HL-60/S4 treated with retinoic acid at 250 ng/mL for 4 days and 3 days (cell line): ENCODE data around the gene WDCP.
"Not testable (repeated sequence)": the region's sequence is repeated elsewhere in the genome, so short reads cannot be mapped to it uniquely, and the experiment has no call there.

Experiments
- in situ Hi-C: fragments of 300-500 bp; cut with MboI; formaldehyde crosslinking; loops from 2 replicates; pipeline ENCODE4 v1.7.0; 2022; ENCODE audit warnings: low sequenced_read_pairs

WDCP gene

DNA sequence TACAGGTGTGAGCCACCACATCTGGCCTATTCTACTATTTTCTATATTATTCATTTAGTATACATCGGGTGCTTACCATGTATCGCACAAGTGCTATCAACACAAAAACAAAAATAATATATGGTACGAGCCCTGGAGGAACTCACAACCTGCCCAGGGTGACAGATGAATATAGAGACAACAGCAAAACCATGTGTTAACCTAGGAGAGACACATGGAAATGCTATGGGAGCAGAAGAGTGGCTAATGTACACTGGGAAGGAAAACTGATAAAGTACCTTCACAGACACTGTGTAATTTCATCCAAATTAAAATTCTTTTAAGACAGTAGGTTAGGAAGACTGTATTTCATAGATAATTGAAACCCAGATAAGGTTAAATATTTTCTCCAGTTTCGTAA, 25.1 kb upstream of the WDCP start:
- in situ Hi-C loops, result no loop called here

DNA sequence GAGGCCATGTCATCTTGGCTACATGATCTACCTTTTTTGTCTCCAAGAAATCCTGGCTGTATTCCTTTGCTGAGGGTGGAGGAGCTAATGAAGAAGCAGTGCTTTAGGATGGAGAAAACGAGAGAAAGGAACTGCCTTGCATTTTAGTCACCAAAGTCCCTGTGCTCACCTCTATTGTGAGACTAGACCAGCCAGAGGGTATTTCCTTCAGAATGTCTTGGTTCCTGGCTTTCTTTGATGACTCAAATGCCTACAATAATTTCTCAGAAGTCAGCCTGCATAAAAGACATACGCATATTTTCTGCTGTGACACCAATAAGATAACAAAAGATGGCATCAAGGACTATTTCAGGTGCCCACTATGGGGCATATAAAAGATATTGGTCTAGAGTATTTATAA, 18.1 kb upstream of the WDCP start:
- in situ Hi-C loops, result no loop called here

DNA sequence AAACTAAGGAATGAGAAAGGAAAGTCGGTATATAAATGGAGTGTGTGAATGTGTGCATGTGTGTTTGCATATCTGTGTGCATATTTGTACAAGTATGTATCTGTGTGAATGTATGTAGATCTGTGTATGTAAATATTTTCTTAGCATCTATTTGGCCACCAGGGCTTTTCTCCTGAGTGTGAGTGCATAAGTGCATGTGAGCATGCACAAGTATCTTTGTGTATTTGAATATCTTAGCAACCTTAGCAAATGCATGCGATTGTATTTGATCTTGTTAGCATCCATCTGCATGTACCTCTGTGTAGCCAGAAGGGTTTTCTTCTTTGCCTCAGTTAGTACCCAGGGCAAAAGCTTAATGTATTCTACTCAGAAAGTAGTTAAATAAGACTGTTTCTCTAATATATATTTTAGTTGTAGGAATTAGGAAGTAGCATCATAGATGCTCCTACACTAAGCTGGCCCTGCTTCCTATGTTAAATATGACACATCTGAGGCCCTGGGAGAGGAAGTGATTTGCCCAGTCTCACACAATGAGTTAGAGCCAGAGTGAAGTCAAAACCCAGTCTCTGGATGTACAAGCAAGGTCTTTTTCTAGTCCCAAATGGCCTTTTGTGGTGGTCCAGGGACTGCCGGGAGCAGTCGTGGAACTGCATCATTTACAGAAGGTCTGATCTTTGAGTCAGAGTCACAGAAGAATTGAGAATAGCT, 11.5 kb upstream of the WDCP start:
- in situ Hi-C loops, result no loop called here

DNA sequence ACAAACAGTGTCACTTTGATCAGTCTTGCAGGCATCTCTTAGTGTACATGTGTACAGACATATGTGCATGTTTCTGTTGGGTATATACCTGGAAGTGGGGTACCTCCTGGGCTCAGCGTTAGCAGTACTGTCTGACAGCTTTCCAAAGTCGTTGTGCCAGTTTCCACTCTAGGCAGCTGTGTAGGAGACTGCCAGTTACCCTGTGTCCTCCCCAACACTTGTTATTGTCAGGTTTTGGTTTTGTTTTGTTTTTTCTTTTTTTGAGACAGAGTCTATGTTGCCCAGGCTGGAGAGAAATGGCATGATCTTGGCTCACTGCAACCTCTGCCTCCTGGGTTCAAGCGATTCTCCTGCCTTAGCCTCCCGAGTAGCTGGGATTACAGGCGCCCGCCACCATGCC, 8.6 kb upstream of the WDCP start:
- in situ Hi-C loops, result no loop called here

DNA sequence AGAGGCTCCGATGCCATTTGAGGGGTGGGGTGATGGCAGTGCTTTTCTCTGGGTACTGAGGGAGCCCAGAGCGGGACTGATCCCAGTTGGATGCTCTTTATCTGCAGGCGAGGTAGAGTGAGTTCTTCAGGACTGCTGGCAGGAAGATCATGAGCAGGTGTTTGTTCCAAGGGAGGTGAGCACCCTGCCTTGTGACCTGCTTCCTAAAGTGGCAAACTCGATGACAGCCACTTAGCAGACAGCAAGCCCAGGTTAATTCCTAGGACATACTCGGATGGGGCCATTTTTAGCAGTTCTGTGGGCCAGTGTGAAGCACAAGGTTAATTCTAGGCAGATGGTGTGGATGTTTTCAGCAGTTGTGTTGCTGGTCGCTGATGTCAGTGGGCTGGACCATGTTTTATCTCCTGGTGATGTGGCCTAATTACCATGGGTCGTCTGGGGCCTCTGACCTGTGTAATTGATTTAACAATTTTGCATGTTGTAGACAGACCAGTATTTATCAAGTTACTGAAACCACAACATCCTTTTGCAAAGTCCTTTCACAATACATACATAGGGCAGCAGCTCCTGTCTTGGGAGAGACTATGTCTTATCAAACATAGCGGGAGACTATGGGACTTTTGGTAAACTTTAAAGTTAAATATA, 7.3 kb upstream of the WDCP start:
- in situ Hi-C loops, result no loop called here

DNA sequence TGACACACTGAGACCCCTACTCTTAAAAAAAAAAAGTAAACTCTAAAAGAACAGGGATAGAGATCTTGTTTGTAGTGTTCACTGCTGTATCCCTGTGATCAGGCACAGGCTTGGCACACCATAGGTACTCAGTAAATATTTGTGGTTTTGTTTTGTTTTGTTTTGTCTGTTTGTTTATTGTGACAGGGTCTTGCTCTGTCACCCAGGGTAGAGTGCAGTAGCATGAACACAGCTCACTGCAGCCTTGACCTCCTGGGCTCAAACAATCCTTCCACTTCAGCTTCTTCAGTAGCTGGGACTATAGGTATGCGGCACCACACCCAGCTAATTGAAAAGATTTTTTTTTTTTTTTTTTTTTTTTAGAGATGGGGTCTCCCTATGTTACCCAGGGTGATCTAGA, 5.8 kb upstream of the WDCP start:
- in situ Hi-C loops, result no loop called here

DNA sequence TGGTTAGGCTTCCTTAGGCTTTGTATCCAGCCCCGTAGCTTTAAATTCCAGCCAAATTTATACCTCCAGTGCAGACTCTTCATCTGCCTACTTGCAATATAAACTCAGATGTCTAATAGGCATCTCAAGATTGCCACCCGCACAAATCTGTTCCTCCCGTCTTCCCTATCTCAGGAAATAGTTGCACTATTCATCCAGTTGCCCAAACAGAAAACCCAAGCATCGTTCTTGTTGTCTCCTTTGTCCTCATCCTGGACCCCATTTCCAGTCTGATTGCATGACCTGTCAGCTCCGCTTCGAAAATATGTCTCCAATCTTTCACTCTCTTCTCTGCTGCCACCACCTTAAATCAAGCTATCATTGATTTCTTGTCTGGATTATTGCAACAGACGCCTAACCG, 4.6 kb upstream of the WDCP start:
- in situ Hi-C loops, result no loop called here

DNA sequence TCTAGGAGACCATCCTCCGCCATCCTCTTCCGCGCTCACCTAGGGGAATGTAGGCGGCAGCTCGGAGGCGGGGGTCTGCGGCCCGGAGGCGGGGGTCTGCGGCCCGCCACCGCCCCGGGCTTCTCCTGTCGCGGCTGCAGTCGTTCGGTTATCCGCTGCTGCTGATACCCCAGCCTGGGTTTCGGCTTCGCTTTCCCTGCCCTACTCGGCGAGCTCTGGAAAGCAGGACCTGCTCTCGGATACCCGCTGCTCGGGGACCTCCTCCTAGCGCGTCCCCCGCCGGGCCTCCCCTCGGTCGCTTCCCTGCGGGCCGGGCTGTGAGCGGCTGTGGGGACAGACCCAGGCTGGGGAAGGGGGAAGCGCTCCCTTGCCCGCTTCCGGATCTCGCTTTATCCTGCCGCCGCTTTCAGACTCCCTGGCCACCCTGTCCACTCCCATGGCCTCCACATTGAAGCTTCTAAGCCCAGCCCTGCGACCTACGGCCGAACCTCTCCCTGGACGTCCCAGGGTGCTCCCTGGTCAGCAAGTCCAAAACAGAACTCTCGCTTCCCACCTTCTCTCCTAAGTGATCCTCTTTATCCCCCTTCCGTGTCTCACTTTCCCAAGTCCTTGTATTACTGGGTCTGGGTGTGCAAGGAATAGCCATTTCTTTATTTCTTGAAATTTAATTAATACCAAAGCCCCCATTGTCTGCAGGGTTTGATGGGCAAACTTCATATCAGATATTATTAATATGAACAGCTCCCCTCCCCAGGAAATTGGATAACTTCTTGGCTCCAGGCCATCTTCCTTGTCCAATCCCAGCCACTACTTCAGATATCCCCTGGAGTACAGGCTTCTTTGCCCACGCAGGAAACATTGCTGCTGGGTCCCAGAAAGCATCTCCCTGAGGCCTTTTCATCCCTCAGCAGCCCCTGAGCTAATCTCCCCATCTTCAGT, 3.1 kb upstream of the WDCP start:
- in situ Hi-C loops, result no loop called here

DNA sequence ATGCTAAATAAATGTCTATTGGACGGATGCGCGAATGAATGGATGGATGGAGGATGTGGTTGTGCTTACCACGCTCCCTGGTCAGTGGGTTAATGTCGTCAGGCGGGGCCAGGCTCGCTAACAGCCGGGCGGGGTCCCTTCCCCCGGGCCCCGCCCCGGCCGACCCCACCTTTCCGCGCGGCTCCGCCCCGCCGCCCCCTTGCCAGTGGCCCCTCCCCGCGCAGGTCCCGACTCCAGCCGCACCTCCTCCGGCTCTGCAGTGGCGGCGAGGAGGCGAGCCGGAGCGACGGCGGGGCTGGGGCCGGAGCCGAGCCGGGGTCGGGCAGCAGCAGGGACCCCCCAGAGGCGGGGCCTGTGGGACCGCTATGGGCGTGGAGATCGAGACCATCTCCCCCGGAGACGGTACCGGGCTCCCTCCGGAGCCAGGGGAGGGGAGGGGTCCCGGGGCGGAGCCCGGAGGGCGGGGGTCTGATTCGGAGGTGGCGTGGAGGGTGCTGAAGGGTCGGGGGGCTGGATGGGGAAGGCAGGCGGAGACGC, 2.4 kb upstream of the WDCP start, which contains the start of gene FKBP1B:
Gene FKBP1B (plus strand): TSS at position 257 of the 537 bp plus-strand sequence. CDS start 109 bp downstream, at position 366.
- in situ Hi-C loops, result no loop called here

DNA sequence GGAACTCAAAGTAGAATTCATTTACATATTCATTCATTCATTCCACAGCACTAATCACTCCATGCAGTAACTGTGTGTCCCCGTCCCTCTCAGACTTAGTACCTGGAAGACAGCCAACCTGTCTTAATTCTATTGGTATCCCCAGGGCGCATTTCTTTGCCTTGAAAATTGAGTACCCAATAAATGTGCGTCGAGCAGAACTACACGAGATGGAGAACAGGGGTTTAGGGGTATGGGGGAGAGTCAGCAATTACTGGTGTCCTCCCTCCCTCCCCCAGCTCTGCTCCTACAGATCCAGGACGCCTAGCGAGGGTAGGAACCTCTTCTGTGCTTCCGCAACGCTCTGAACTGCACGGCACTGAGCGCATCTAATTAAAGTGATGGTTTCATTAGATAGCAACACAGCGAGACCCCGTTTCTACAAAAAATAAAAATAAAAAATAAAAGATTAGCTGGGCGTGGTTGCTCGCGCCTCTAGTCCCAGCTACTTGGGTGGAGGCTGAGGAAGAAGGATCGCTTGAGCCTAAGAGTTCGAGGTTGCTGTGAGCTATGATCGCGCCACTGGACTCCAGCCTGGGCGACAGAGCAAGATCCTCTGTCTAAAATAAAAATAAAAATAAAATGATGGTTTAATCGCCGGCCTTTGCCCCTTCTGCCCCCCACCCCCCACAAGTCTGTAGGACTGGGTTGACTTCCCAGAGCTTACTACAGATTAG, 1.7 kb upstream of the WDCP start:
- in situ Hi-C loops, result no loop called here

DNA sequence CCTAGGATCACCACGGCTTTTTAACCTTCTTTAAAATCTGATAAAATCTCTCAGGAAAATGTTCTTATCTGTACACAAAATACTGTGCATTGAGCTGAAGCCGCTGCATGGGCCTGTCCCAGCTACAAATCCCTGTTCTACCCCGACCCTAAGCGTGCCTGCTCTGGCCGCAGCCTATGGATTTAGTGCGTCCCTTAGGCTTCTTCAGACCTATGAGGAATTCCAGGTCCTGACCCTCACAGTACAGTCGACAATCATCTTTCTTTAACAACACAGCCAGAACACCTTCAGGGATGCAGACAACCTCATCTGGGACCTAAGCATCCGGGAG, 477 bp upstream of the WDCP start:
- in situ Hi-C loops, result no loop called here

DNA sequence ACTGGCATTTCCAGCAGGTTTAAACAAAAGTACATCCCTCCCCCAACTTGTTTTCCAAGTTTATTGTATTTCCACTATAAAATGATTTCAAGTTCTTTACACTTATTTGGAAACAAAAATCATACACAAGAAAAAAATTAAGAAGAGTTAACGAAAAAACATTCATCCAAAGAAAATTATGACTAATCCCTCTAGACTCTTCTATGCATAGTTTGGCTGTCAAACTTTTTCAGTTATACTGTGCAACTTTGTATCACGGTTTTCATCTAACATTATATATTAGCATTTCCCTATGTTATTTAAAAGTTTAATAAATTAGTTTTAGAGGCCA, 627 bp downstream of the WDCP start:
- in situ Hi-C loops, result no loop called here

DNA sequence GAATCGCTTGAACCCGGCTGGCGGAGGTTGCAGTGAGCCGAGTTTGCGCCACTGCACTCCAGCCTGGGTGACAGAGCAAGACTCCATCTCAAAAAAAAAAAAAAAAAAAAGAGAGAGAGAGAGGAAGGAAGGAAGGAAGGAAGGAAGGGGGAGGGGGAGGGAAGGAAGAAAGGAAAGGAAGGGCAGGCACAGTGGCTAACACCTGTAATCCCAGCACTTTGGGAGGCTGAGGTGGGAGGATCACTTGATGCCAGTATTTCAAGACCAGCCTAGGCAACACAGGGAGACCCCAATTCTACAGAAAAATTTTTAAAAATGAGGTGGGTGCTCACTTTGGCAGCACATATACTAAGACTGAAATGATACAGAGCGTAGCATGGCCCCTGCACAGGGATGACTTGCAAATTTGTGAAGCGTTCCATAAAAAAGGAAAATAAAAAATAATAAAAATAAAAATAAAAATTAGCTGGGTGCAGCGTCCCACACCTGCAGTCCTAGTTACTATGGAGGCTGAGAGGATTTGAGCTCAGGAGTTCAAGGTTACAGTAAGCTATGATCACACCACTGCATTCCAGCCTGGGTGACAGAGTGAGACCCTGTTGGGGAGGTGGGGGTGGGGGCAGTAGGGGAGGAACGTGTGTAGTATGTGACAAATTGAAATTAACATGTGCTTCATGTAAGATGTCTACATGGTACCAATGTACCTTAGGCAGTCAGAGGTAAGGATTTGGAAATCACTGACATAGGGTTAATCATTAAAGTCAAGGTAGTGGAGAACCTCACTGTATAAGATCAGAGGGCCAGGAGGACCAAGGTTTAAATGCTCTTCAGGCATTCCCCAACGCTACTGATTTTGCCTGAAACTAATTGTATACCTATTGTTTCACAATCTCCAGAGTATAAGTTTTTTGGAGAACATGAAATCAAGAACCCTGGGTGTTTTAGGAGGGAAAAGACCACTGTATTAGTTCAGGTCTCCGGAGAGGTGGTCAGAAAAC, 1.4 kb downstream of the WDCP start:
- in situ Hi-C loops, result no loop called here

DNA sequence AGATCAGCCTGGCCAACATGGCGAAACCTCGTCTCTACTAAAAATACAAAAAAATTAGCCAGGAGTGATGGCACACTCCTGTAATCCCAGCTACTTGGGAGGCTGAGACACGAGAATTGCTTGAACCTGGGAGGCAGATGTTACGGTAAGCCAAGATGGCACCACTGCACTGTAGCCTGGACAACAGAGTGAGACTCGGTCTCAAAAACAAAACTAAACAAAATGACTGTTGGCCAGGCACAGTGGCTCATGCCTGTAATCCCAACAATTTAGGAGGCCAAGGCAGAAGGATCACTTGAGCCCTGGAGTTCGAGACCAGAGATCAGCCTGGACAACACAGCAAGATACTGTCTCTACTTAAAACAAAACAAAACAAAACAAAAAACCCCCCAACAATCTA, 4.1 kb downstream of the WDCP start:
- in situ Hi-C loops, result not testable (repeated sequence)

DNA sequence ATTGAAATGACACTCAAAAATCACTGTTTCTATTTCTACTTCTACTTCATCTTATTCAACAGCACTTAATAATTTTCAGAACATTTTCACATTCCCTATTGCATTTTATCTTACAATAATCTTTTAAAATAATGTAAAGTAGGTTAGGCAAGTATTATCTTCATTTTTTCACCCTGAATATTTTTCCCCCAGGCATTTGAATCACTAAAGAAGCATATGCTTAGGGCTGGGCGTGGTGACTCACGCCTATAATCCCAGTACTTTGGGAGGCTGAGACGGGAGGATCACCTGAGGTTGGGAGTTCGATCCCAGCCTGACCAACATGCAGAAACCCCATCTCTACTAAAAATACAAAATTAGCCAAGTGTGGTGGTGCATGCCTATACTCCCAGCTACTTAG, 6.7 kb downstream of the WDCP start:
- in situ Hi-C loops, result no loop called here

DNA sequence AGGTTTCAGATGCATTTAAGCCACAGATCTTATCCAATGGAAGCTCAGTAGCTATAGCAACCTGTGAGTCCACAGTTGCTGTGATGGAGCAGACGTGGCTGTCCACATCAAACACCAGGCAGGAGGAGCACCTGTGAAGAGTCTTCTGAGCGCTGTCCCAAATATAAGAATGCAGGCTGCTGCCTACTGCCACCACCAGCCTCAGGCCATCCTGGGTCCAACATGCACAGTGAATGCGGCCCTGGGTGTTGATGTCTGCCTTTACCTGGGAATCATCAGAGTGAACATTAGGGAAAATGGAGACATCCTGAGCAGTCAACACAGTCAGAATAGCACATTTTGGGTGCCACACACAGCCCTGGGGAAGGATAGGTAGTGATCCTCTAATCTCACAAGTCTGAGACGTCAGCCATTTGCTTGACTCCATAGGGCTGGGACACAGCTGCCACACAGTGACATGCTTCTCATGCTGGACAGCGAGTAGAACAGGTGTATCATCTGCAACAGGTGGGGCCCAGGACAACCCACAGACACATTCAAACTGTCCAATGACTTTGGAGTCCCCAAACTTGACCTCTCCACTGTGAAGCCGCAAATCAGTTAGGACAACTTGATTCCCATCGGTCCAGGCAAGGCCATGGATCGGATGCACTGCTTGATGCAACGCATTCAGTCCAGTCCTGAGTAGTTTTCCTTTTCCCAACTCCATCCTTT, 8.2 kb downstream of the WDCP start:
- in situ Hi-C loops, result no loop called here

DNA sequence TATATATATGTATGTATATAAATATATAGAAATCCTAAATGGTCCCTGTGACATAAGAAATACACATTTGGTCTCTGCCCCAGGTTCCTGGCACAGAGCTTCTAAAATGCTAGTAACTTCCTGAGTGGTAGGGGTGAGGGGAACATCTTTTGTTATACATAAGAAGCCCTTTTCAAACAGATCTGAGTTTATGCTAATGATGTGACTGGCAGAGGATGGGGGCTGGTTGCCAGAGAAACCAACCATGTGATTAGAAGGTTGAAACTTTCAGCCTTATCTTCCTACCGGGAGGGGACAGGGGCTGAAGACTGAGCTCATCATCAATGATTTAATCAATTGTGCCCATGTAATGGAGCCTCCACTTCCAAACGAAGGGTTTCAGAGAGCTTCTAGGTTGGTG, 21.0 kb downstream of the WDCP start:
- in situ Hi-C loops, result no loop called here

DNA sequence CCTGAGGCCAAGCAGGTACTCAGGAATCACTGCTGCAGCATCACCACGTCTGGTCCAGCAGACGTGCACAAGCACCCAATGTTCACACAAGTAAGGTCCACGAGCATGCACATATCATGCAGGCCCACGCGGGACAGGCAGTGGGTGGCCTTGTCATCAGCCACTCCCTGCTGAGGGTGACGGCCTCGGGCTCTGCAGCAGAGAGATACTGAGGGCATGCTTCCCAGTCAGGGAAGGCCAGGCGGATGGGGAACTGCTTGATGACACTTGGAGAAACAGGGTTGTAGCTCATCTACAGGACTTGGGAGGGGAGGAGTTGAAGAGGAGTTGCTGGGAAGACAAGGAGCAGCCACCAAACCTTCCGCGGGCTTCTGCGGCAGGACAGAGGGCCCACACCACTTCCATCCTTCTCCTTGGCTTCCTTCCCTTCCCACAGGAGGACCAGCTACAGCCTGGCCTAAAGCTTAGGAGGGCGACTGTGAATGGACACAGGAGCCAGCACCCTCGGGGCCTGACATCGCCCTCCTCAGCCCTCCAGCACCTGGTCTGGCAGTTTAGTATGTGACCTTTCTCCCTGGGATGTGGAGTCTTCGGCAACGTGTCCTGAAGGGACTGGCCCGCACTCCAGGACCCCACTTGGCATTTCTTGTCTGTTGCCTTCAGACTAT, 22.1 kb downstream of the WDCP start:
- in situ Hi-C loops, result no loop called here

DNA sequence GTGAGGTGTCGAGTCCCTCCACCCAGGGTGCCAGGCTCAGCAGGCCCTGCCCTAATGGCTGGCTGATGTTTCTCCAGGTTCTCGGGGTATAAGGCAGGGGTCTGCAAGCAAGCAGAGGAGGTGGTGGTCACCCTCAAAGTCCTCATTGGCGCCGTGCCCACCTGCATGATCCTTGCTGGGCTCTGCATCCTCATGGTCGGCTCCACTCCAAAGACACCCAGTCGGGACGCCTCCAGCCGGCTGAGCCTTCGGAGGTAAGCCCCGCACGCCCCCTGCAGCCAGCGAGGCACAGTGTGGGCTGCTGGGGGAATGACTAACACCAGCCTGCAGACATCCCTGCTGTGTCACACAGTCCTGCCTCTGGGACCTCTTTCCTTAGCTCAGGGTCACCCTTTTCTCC, 23.2 kb downstream of the WDCP start:
- in situ Hi-C loops, result no loop called here
